GM12878 (cell line): Measurements from ENCODE around the gene COQ9.

Experiments used
- ATF7 ChIP-seq: fragments of 450-650 bp; IDR thresholded peaks from 2 replicates; pipeline ENCODE4 v1.6.1; 2016; ENCODE audit warnings: low read depth, mild to moderate bottlenecking
- PKNOX1 ChIP-seq: fragments of 450-650 bp; IDR thresholded peaks from 2 replicates; pipeline ENCODE4 v1.6.1; 2016; ENCODE audit warnings: mild to moderate bottlenecking
- TCF7 ChIP-seq: IDR thresholded peaks from 2 replicates; pipeline ENCODE4 v1.6.1; 2014; ENCODE audit warnings: antibody characterized with exemption, borderline replicate concordance
- USF1 ChIP-seq: IDR thresholded peaks from 2 replicates; pipeline ENCODE4 v1.6.1; 2011; ENCODE audit warnings: borderline replicate concordance, low read depth, mild to moderate bottlenecking, moderate library complexity, mixed read lengths, low read length; ENCODE audit not compliant: insufficient read depth; ENCODE audit errors: extremely low read length
- USF2 ChIP-seq: IDR thresholded peaks from 2 replicates; pipeline ENCODE4 v1.6.1; 2011; ENCODE audit warnings: low read depth, low read length, improper control_type of control experiment, borderline replicate concordance
- ZBED1 ChIP-seq: IDR thresholded peaks from 2 replicates; pipeline ENCODE4 v1.6.1; 2016; ENCODE audit warnings: borderline replicate concordance
- ZBTB11 ChIP-seq: fragments of 450-650 bp; formaldehyde crosslinking; IDR thresholded peaks from 2 replicates; pipeline ENCODE4 v1.5.0; 2022; ENCODE audit warnings: mild to moderate bottlenecking, missing genetic modification characterization

- no peak for TF ChIP-seq PKNOX1
- no peak for TF ChIP-seq ZBTB11 (CRISPR knock-in tag)
- no peak for TF ChIP-seq USF2
- no peak for TF ChIP-seq TCF7
- TF ChIP-seq USF1 = no peak
- no peak for TF ChIP-seq ATF7
- TF ChIP-seq ZBED1 = no peak
Measured at GRCh38 chr16:57426356-57426755, 20.9 kb upstream of the COQ9 start.
